Measurements from ENCODE around the gene PCBP3.
A peak's percentile ranks its signal among the peaks of the same experiment; 100 is the strongest.

Gene PCBP3

DNA sequence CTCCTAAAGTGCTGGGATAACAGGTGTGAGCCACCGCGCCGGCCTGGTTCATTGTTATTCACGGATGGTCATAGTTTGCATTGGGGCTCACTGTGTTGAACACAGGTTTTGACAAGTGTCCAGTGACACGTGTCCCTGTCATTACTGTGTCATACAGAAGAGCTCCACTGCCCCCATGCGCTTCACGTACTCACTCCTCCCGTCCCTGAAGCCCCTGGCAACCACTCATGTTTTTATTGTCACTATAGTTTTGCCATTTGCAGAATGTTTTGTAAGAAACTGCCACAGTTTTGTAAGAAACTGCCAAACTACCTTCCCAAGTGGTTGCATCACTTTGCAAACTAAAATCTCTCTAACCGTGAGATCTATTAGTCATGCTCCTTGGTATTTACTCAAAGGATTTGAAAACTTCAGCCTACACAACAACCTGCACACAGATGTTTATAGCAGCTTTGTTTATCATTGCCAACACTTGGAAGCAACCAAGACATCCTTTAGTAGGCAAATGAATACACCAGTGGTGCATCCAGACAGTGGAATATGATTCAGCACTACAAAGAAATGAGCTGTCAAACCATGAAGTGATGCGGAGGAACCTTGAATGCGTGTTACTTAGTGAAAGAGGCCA lies 174.9 kb downstream of the PCBP3 start:
- DNase-seq, result no peak

GRCh38 chr21:45818904-45819285 lies 175.4 kb downstream of the PCBP3 start:
- peak; percentile 72 to 73 for DNase-seq

DNA sequence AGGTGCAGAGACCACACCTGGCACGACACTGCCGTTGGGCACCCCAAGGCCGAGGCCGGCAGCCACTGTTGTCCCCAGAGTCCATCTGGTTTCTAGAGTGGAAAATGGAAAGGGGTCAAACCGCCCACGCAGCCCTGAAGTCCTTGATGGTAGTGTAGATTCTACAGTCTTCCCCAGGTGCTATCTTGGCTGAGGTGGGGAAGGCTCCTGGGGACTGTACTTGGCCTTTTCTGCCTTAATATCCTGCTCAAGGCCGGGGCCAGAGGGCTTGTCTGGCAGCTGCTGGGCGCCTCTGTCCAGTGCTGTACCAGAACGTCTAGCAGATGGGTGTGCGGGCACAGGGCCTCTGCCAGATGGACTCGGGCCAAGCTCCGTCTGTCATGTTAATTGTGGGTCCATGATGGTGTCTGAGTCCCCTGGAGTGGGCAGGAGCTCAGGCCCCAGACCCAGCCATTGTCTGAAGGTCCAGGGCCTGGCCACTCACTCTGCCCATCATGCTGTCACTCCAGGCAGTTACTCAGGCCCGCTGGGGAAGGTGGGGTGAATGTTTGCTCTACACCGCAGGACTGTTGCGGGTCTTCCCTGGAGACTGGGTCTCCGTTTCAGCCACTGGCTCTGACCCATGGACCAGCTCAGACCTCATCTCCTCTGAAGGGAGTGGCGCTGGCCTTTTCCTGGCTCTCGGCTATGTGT lies 176.1 kb downstream of the PCBP3 start:
- DNase-seq, result no peak

DNA sequence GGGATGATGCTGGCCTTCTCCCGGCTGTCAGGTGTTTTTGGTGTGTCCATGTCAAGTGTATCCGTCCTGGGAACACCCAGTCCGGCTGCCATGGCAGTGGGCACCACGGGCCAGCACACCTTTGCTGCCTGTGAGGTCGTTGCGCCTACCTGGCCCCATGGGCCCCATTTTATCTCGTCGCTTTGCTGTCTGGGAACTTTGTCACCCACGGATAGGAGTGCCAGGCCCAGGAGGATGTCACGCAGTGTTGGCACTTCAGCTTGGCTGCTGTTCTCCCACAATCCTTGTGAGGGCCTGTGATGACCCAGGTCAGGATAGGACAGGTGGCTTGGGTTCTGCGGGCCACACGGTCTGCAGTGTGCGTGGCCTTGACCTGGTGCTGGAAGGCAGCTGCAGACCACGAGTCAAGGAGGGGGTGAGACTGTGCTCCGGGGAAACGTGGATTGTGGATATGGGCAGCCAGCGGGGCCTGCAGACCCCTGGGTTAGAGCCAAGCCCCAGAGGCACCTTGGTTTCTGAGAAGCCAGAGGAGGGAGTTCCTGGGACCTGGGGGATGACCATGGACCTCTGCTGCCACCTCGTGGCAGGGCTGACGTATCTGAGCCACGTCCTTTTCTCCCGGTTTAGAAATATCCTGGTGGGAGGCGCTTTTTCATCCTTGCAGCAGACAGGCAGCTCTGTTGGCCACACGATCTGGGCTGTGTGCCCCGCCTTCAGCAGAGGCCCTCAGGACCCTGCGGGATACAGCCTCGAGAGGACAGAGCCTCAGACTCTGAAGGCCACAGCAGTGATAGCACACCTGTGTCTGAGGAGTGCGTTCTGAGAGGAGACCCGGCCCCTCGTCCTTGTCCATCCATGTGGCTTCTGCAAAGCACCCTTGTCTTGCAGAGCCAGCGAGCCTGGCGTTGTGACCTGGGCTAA lies 176.9 kb downstream of the PCBP3 start:
- DNase-seq, result peak; percentile 74 to 83

- no peak for DNase-seq
Measured at GRCh38 chr21:45821315-45821962, 177.9 kb downstream of the PCBP3 start.

GRCh38 chr21:45821998-45822397 lies 178.5 kb downstream of the PCBP3 start:
- DNase-seq, result no peak

DNA sequence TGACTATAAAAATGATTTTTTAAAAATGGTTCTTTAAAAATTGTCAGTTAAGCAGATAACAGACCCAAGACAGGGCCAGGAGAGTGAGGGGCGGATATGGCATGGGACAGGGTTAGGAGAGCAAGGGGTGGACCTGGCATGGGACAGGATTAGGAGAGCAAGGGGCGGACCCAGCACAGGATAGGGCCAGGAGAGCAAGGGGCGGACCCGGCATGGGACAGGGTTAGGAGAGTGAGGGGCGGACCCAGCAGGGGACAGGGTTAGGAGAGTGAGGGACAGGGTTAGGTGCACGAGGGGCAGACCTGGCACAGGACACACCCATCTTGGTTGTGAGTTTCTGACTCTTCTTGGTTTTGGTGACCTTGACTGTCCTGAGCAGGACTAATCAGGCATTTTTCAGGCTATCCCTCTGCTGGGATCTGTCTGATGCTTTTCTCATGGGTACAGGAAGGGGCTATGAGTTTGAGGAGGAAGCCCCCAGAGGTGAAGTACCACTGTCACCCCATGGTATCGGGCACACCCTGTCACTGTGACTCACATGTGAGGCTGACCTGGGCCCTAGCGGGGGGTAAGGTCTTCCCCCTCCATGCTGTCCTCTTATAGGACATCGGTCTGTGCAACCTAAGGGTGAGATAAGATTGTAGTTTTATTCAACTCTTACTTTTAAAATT lies 179.0 kb downstream of the PCBP3 start:
- no peak for DNase-seq

- DNase-seq, result no peak
Measured at GRCh38 chr21:45823100-45823681, 179.7 kb downstream of the PCBP3 start.

DNA sequence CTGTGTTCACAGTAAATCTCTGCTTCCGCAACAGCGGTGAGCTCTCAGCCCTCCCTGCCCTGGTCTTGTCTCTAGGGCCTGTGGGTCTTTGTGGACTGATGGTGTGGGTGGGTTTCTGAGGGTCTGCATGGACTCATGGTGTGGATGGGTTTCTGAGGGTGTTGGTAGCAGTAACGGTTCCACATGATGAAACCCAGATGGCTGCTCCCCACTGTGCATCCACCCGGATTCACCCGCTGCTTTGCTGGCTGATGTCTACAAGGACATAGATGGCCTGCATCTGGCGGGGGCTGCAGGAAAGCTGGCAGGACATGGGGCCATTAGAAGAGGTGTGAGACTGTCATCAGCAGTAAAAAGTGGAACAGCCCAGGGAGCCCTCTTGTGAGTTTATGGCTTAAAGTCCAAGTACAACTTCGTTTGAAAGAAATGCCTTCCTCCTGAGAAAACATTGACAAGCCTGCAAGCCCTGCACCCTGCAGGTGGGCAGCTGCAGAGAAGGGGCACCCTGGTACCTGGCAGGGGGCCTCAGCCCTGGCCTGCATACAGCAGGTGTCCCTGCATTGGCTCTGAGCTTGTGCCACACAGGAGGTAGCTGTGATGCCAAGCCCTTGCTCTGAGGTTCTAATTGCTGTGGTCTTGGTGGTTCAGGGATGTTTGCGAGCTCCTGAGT lies 181.2 kb downstream of the PCBP3 start:
- no peak for DNase-seq

DNA sequence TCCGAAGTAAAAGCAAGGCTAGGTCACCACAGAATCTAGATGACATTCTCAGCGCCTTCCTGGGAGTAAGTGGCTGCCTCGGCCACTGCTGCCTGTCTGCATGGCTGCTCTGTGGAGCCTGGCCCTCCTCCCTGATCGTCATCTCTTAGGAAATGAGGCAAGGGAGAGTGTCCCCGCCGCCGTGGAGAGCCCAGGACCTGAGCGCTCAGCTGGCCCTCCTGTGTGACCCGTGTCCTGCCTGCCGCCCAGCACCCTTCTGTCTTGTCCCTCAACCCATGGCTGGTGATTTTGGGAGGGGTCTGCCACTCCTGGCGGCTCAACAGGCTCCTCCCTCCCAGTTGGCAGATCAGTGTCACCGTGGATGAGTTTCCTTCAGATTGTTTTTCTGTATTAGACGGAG lies 181.7 kb downstream of the PCBP3 start:
- DNase-seq, result no peak

DNA sequence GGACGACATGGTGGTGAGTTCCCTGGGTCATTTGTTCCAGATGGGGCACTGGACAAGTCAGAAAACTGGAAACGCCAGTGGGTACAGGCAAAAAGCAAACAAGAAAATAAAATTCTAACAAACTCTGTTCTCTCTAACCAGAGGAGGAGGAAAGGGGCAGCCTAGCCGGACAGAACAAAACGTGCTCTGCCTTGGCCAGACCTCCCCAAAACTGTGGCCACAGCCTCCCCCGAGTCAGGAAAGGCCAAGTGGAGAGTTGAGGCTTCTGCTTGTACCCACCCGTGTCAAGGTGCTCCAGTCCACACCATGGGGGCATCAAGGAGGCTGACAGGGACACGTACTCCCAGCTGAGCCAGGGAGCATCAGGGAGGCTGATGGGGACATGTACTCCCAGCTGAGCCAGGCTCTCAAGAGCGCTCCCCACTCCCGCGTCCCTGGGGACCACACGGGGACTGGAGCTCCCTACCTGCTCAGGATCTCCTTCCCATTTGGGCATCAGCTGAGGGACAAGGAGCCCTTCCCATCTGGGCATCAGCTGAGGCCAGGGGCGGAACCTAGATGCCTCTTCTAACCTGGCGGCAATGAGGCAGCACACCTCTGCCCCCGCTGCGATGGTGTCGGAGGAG lies 183.3 kb downstream of the PCBP3 start:
- DNase-seq, result no peak

DNA sequence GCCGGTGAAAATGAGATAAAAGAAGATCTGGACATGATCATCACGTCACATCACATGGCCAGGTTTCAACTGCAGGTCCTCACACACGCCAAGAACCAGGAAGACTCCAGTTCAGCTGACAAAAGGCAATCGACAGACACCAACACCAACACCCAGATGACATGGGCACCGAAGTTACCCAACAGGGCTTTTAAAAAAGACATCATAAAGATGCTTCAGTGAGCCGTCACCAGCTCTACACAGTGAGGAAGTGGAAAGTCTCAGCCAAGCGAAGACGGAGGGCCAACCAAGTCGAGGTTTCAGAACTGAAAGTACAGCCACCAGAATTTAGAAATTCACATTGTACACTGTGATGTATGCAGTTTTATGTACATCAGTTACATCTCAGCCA lies 183.8 kb downstream of the PCBP3 start:
- no peak for DNase-seq

DNA sequence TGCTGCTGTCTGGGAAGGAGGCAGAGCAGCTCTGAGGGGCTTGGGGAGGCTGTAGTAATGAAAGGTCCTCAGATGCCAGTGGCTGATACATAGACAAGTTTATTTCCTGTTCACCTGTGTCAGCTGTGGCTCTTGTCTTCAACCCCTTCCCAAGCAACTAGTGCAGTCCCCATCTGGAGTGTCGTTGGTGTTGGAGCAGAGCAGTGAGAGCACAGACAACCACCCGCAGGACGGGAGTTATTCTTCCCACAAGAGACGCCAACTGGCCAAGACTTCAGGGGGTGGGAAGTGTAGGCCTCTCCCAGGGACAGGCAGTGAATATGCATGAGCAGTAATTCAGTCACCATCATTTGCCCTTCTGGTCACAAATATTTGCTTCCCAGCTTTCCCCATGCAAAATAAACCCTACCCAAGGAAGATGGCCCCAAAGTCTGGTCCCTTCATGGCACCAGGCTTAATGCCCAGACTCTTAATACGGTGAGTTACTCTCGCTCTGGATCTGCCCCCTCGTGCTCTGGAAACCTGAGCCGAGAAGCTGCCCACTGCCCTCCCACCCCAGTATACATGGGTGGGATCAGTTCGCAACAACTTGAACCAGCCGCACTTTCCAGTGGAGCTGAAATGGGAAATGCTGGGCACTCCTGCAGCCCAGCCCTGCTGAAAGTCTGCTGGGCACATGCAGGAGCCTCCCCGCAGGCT lies 184.5 kb downstream of the PCBP3 start:
- no peak for DNase-seq

- DNase-seq, result no peak
Measured at GRCh38 chr21:45828580-45829570, 185.3 kb downstream of the PCBP3 start.

GRCh38 chr21:45829668-45830067 lies 186.1 kb downstream of the PCBP3 start:
- no peak for DNase-seq

GRCh38 chr21:45830221-45830640 lies 186.7 kb downstream of the PCBP3 start:
- DNase-seq, result no peak

GRCh38 chr21:45830720-45831366 lies 187.3 kb downstream of the PCBP3 start:
- DNase-seq, result no peak

DNA sequence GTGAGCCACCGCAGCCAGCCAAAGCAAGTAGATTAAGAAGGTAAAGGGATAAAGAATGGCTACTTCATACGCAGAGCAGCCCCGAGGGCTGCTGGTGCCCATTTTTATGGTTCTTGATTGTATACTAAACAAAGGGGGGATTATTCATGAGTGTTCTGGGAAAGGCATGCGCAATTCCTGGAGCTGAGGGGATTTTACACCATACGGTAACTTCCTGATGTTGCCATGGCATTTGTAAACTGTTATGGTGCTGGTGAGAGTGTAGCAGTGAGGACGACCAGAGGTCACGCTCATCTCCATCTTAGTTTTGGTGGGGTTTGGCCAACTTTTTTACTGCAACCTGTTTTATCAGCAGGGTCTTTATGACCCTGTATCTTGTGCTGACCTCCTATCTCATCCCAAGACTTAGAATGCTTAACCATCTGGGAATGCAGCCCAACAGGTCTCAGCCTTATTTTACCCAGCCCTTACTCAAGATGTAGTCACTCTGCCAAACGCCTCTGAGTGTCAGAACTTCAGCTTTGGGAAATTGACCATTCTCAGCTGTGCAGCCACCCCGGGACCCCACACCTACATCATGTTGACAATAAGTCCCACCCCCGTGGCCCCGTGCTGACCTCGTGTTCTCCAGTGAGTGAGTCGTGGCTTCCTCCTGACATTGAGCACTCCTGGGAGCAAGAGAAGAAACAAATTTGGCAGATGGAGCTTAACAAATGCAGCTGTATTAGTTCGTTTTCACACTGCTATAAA lies 188.6 kb downstream of the PCBP3 start:
- no peak for DNase-seq
